ENCODE data around the gene EAF1. TPM values are rescaled to one million over a fixed set of nuclear protein-coding genes. Genes with fewer than 3 reads are reported as not detected.
"Not testable (repeated sequence)": the region's sequence is repeated elsewhere in the genome, so short reads cannot be mapped to it uniquely, and the experiment has no call there.

The EAF1 gene
- total RNA-seq, 1 donor from 2014 or later, result 23.1 TPM

DNA sequence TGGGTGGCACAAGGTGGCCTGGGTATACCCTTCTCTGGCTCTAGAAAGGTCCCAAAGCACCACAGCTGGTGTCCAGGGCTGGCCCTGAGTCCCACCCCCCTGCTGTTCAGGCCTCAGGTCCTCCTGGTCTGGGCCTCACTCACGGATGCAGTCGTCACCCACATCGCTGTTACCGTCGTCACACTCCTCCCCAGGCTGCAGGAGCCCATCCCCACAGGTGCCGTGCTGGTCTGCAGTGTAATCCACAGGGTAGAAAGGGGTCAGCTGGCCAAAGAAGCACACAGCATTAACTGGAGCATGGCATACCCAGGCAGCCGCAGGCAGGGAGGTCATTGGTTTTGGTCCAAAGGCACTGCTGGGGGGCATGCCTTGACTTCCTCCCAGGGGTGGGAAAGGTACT is 28.4 kb downstream of the EAF1 start:
- Mint-ChIP-seq H3K27me3 (no peaks in the 10 kb centered on the region), H3K4me3 (no peak overlapping the region), H3K9me3 (peaks cover 5% of the 10 kb centered on the region), H3K36me3 (peaks cover 8% of the 10 kb centered on the region), H3K4me1 (ENCODE audit: unreplicated experiment) (peaks cover 4% of the 10 kb centered on the region), H3K27ac (no peak overlapping the region)
- DNase-seq (ENCODE audit: extremely low spot score, unreplicated experiment), result no peak
- TF ChIP-seq, protein P1, sequence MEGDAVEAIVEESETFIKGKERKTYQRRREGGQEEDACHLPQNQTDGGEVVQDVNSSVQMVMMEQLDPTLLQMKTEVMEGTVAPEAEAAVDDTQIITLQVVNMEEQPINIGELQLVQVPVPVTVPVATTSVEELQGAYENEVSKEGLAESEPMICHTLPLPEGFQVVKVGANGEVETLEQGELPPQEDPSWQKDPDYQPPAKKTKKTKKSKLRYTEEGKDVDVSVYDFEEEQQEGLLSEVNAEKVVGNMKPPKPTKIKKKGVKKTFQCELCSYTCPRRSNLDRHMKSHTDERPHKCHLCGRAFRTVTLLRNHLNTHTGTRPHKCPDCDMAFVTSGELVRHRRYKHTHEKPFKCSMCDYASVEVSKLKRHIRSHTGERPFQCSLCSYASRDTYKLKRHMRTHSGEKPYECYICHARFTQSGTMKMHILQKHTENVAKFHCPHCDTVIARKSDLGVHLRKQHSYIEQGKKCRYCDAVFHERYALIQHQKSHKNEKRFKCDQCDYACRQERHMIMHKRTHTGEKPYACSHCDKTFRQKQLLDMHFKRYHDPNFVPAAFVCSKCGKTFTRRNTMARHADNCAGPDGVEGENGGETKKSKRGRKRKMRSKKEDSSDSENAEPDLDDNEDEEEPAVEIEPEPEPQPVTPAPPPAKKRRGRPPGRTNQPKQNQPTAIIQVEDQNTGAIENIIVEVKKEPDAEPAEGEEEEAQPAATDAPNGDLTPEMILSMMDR (conservative IDR thresholded peaks at IDR 0.05), result no peak

DNA sequence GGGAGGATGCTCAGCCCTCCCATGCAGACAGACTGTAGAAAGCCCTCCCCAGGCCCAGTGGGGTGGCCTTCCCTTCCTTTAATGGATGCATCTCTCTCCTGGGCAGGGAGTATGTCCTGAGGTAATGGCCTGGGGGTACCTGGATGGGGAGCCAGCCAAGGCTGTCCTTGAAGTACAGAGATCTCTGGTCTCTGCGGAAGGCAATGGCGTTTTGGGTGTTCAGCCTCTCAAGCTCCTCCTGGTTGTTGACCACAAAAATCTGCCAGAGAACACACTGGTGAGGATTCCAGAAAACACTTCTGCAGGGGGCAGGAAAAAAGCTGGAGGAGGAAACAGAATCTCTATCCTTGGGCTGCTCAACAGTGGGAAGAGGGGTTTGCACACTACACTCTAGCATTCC is 28.9 kb downstream of the EAF1 start:
- H3K9me3 Mint-ChIP-seq, result peaks cover 5% of the 10 kb centered on the region
- no peak overlapping the region for H3K27ac Mint-ChIP-seq
- no peak for DNase-seq (ENCODE audit: extremely low spot score, unreplicated experiment)
- H3K4me1 Mint-ChIP-seq (ENCODE audit: unreplicated experiment), result peaks cover 5% of the 10 kb centered on the region
- H3K4me3 Mint-ChIP-seq, result no peak overlapping the region
- peaks cover 8% of the 10 kb centered on the region for H3K36me3 Mint-ChIP-seq
- no peaks in the 10 kb centered on the region for H3K27me3 Mint-ChIP-seq
- TF ChIP-seq, protein P1 (conservative IDR thresholded peaks at IDR 0.05), result no peak

DNA sequence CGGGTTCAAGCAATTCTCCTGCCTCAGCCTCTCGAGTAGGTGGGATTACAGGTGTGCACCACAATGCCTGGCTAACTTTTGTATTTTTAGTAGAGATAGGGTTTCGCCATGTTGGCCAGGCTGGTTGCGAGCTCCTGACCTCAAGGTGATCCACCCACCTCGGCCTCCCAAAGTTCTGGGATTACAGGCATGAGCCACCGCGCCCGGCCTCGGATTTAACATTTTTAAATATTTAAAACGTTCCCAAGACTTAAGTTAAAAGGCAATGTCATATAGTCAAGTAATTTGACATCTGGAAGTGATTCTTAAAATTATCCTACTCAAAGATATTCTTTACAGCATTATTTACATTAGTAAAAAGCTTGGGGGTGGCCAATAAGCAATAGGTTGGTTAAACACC is 29.5 kb downstream of the EAF1 start:
- not testable (repeated sequence) for H3K9me3 Mint-ChIP-seq; DNase-seq (ENCODE audit: extremely low spot score, unreplicated experiment); H3K4me3 Mint-ChIP-seq; H3K4me1 Mint-ChIP-seq (ENCODE audit: unreplicated experiment); H3K27me3 Mint-ChIP-seq; H3K27ac Mint-ChIP-seq; H3K36me3 Mint-ChIP-seq

DNA sequence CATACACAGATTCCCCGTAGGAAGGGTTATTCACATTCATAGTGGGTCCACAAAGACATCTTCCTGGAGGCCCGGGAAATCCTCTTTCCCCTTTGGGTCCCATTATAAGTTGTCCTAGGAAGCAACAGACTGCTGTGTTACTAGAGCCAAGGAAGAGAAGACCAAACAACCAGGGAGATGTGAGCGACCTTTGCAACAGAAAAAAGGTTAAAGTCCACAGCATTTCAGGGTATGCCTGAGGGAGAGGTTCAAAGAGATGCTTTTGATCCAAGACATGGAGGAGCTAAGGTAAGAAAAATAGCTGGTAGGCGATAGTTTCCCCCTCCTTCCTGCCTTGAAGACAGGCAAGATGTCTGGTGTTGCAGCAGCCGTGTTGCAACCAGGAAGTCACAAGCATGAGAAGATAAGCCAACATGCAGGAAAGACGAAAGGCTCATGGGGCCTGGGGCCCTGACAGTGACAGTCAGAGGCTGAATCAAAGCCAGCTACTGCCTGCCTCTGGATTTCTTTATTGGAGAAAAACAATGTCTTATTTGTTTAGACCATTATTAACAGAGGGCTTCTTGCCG is 30.9 kb downstream of the EAF1 start:
- peaks cover 5% of the 10 kb centered on the region for H3K4me1 Mint-ChIP-seq (ENCODE audit: unreplicated experiment)
- no peaks in the 10 kb centered on the region for H3K27me3 Mint-ChIP-seq
- TF ChIP-seq, protein P1 (conservative IDR thresholded peaks at IDR 0.05), result no peak
- no peak for DNase-seq (ENCODE audit: extremely low spot score, unreplicated experiment)
- peaks cover 8% of the 10 kb centered on the region for H3K36me3 Mint-ChIP-seq
- no peak overlapping the region for H3K27ac Mint-ChIP-seq
- no peak overlapping the region for H3K4me3 Mint-ChIP-seq
- peaks cover 5% of the 10 kb centered on the region for H3K9me3 Mint-ChIP-seq

DNA sequence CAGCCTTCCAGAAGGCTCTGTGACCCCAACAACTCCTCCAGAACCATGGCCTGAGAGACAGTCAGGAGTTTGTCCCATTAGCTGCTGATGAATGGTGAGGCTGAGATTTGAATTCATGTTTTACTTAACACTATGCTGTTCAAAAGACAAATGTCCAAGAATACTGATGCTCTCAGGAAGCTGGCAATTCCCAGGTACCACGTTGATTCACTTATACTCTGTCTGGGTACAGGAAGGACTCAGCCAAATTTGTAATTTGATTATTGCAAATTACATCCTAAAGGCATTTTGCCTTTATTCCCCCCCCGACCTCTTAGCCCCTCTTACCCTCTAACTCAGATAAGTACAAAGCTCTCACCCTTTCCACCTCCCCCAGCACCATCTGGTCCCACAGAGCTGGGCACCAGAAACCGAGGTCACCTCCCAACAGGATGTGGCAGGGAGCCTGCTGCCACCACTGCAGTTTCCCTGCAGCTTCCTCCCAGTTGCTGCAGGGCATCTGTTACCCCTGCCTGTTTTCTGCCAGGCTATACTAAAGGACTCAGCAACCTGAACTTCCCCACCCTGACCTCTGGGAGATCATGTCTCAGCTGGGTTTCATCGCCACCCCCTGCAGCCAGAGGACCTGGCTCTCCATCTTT is 33.6 kb downstream of the EAF1 start:
- TF ChIP-seq, protein P1 (conservative IDR thresholded peaks at IDR 0.05), result no peak
- peaks cover 5% of the 10 kb centered on the region for H3K4me1 Mint-ChIP-seq (ENCODE audit: unreplicated experiment)
- H3K36me3 Mint-ChIP-seq, result peaks cover 8% of the 10 kb centered on the region
- DNase-seq (ENCODE audit: extremely low spot score, unreplicated experiment), result no peak
- H3K27ac Mint-ChIP-seq, result no peak overlapping the region
- H3K4me3 Mint-ChIP-seq, result no peak overlapping the region
- no peaks in the 10 kb centered on the region for H3K27me3 Mint-ChIP-seq
- H3K9me3 Mint-ChIP-seq, result peaks cover 5% of the 10 kb centered on the region

DNA sequence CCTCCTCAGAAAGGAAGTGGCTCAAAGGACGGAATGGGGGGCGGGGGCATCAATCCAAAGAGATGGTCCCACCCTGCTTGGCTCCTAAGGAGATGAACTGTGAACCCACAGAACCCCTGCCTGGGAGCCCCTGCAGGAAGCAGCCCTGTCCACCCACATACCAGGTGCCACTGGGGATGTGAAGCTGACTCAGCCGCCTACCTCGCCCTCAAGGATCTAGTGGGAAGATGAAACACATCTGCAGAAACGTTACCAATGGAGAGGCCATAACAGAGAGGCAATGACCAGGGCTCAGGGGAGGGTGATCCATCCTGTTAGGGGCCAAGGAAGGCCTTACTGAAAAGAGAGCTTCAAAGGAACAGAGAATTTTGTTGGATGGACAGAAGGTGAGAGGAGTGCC is 35.1 kb downstream of the EAF1 start:
- H3K27ac Mint-ChIP-seq, result no peak overlapping the region
- TF ChIP-seq, protein P1 (conservative IDR thresholded peaks at IDR 0.05), result no peak
- H3K4me3 Mint-ChIP-seq, result no peak overlapping the region
- no peak for DNase-seq (ENCODE audit: extremely low spot score, unreplicated experiment)
- peaks cover 5% of the 10 kb centered on the region for H3K9me3 Mint-ChIP-seq
- H3K36me3 Mint-ChIP-seq, result peaks cover 8% of the 10 kb centered on the region
- peaks cover 5% of the 10 kb centered on the region for H3K4me1 Mint-ChIP-seq (ENCODE audit: unreplicated experiment)
- H3K27me3 Mint-ChIP-seq, result no peaks in the 10 kb centered on the region

Measured in type B pancreatic cell (in vitro differentiated cells).